Umbilical cord (tissue), 2 donors: ENCODE data around the gene ARID3C. TPM values are rescaled to one million over a fixed set of nuclear protein-coding genes. Genes with fewer than 3 reads are reported as not detected.
"Not testable (repeated sequence)": the region's sequence is repeated elsewhere in the genome, so short reads cannot be mapped to it uniquely, and the experiment has no call there.

Experiments
- DNase-seq: peaks from one replicate; pipeline ENCODE4 v3.0.0-alpha.2; 2015; ENCODE audit warnings: low spot score
- total RNA-seq: library from RNA; depleted of rRNA; stranded (reverse); fragments of >200 nt; gene quantifications from one replicate; pipeline ENCODE4 v1.2.3, GENCODE V29; 2014; ENCODE audit warnings: low replicate concordance; ENCODE audit not compliant: insufficient read depth

ARID3C gene
- total RNA-seq, 1 donor from 2014 or later = not detected

DNA sequence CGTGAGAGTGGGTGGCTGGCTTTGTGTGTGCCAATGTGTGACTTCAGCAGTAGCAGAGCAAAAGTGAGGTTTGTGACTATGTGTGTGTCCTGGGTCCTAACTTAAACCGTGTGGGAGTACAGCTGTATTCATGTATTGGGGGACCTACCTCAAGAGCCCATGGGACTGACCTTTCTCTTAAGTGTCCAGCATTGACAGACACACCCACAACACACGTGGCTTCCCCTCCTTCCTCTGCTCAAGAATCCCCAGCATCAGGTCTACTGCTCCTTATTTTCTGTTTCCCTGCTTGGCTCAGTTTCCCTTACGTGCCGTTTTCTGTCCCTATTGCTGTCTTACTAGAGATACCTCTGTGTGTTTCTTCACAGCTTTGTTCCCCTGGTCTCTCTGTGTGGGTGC is 23.7 kb upstream of the ARID3C start:
- peak; percentile 38 for DNase-seq

DNA sequence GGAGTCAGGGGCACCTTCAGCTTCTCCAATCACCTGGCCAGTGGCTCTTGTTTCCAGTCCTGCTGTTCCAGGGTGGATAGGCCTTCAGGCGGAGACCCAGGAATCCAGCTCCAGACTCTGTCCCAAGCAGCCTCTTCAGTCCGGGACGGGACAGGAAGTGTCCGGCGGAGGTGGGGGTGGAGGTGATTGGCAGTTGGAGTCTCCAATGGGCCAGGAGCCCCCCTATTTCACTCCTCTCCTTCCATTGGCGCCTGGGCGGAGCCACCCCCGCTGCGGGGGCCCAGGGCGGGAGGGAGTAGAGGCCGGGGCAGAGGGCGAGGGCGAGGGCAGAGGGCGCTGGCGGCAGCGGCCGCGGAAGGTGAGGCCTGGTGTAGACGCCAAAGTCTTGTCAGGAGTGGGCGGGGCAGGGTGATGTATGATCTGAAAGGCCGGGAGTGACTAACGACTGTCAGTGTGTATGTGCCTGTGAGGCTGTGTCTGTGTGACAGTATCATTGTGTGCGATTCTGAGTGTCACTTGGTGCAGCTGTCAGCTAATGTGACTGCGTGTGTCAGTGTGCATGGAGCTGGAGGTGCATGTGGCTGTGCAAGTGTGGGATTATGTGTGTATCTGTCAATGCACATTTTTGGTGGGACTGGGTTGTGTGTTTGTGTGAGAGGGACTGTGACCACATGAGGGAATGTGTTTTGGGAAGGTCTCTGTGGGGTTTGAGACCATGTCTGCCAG is 23.2 kb upstream of the ARID3C start, which contains the start of gene IL11RA:
IL11RA (plus strand) TSS at position 310 of the 726 bp plus-strand sequence. CDS start 3,033 bp downstream, outside the sequence.
- peak; percentile 93 for DNase-seq

DNA sequence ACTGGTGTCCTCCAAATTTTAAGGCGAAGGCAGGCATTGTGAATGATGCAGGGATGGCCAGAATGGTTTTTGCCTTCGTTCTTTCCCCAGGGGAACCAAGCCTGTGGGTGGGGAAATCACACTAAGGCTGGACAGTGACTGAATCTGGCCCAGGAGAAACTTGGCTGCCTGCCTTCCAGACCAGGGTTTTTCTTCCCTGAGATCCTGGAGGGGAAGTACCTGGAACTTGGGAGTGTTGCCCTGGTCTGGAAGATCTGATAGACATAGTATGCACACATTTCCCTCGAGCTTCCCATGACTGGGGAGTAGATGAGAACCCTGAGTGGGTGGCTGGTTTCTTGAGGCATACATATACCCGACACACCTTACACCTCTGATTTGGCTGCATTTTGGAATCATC is 22.5 kb upstream of the ARID3C start:
- DNase-seq = peak; percentile 27

DNA sequence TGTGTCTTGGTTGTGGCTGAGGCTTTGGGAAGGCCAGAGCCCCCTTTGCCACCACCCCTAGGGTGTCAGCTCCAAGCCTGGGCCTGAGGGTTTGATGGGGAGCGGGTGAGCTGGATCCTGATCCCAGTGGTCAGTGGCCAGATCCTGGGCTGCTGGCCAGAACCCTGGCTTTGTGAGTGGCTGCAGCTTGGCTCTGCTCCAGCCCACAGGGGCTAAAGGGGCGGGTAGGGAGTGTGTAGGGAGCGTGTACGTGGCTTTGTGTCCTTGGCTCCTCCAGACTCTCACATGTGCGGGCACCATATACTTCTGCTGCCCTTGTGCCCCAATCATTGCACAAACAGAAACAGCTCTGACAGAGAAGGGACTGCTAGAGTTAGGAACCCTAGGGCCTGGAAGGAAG is 21.9 kb upstream of the ARID3C start:
- no peak for DNase-seq

DNA sequence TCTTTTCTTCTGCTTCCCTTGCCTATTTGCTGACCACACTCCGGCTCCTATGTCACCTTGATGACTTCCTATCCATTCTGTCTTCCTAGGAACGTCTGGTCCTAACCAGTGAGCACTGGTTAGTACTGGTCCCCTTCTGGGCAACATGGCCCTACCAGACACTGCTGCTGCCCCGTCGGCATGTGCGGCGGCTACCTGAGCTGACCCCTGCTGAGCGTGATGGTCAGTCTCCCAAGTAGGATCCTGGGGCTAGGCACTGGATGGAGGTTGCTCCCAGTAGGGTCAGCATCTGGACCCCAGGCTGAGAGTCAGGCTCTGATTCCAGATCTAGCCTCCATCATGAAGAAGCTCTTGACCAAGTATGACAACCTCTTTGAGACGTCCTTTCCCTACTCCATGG is 19.8 kb upstream of the ARID3C start:
- no peak for DNase-seq

DNA sequence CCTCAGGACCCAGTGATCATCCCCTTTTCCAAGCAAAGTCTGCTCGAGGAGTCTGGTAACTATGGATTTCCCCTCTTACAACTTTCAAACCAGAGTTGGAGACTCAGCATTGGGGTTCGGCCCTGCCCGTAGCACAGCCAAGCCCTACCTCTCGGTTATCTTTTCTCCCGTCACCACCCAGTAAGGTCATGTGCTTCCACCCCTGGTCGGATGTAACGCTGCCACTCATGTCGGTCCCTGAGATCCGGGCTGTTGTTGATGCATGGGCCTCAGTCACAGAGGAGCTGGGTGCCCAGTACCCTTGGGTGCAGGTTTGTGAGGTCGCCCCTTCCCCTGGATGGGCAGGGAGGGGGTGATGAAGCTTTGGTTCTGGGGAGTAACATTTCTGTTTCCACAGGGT is 18.8 kb upstream of the ARID3C start:
- DNase-seq = no peak

DNA sequence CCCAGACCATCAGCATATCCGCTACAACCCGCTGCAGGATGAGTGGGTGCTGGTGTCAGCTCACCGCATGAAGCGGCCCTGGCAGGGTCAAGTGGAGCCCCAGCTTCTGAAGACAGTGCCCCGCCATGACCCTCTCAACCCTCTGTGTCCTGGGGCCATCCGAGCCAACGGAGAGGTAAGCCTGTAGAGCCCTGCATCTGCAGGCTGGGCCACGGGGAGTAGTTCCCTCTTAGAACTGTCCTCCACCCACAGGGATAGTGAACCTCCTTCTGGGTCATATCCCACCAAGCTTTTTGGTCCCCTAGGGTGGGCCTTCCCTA is 18.2 kb upstream of the ARID3C start:
- no peak for DNase-seq

DNA sequence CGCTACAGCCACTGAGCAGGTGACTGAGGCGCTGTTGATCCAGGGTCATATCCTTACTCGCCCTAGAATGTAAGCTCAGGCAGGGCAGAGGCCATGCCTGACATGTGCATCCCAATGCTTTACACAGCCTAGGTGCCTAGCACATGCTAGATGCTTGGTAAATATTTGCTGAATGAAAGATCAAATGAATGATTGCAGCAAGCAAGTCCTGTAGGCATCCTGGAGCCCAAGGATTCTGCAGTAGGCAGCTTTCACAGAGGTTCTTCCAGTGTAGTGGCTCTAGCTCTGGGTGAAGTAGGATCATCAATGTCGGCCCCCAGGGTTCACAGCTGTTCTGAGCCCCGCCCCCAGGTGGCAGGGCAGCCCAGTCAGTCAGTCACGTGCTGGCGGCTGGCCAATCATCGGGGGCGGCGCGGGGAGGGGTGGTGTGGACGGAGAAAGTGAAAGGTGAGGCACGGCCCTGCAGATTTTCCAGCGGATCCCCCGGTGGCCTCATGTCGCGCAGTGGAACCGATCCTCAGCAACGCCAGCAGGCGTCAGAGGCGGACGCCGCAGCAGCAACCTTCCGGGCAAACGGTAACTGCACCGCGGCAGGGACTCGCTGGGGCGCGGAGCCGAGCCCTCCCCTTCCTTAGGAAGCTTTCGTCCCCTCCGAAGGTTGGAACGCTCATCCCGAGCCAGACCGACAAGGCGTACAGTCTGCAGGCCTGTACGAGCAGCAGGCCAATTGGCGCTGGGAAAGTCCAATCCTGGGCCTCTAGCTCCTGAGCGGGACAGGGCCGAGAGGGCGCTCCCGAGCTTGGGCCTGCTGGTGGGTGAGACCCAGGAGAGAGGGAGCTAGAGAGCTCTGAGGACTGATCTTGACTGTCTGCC is 17.6 kb upstream of the ARID3C start, which contains the start of gene GALT:
GALT (plus strand) TSS at position 465 of the 873 bp plus-strand sequence; CDS start at position 495, 30 bp downstream.
- peak; percentile 93 for DNase-seq

DNA sequence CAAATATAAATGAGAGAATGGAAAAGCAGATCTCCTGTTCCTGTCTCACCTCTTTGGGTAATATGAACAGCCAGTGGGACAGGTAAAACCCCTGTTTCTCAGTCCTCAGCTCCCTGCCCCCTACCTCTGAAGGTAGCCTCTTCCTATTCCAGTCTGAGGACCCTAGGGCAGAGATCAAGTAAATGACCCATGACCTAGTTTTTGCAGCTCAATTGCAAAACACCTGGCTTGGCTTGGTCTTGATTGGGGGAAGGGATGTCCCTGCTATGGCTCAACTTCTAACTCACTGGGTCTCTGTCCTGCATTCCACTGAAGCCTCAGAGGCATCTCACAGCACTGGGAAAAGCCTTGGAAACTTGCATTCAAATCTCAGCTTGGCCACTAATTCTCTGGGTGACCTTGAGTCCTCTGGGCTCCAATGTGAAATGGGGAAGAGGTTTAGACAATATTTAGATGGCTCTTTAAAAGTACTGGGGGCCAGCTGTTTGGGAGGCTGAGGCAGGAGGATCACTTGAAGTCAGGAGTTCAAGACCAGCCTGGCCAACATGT is 16.0 kb upstream of the ARID3C start:
- no peak for DNase-seq

DNA sequence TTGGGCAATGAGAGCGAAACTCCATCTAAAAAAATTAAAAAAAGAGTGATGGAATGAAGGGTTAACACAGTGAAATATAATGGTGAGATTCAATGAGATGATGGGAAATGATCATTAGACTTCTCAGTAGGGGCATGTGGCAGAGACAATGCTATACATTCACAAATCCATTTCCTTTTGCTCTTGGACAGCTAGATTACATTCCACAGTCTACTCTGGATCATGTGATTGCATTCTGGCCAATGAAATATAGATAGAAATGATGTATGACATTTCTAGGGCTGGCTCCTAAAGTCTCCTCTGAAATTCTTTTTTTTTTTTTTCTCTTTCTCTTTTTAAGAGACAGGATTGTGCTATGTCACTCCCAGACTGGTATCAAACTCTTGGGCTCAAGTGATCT is 13.8 kb upstream of the ARID3C start:
- no peak for DNase-seq

DNA sequence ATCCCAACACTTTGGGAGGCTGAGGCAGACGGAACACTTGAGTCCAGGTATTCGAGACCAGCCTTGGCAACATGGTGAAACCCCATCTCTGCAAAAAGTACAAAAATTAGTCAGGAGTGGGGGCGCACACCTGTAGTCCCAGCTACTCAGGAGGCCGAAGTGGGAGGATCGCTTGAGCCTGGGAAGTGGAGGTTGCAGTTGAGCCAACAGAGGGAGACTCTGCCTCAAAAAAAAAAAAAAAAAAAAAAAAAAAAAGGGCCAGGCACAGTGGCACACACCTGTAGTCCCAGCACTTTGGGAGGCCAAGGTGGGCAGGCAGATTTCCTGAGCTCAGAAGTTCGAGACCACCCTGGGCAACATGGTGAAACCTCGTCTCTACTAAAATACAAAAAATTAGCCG is 10.5 kb upstream of the ARID3C start:
- not testable (repeated sequence) for DNase-seq

DNA sequence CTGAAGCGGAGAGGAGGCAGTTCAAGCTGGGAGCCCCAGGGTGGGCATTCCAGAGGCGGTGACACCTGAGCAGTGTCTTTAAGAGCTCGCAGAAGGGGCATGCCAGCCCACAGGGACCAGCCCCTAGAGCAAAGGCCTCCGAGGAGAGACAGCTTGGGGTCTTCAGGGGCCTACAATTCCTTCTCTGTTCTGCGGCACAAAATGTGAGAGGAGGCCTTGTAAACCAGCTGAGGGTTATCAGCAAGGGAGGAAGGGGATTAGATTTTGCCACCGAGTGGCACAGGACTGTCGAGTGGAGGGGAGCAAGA is 9.2 kb upstream of the ARID3C start:
- DNase-seq = no peak

DNA sequence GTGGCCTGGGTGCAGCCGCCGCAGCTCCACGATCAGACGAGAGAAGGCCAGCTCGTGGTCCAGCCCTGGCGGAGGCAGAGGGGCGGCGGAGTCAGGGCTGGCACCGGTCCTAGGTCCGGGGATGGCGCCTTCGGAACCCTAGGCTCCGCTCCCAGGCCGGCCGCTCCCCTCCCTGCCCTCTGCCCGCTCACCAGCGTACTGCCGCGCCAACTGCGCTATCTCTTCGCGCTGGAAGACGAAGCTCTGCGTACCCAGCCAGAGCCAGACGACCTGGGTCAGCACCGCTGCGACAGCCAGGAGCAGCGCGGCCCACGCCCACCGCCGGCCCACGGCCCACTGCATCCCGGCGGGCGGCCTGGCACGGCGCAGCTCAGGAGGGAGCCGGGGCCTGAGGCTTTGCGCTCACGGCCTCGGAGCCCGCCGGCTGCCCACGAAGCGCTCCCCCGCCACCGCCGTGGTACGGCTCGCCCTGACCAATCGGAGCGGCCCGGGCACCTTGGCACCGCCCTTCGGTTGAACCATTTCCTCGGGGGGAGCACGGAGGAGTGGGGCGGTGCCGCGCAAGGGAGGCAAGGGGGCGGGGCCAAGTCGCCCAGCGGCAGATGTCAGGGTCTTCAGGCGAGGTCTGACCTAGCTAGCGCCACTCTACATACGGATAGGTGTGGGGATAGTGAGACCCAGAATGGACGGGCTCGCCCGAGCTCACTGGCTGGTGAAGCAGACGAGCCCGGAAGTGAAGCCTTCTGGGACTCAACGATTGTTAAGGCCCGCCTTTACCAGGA is 8.7 kb upstream of the ARID3C start, which contains the start of gene SIGMAR1:
SIGMAR1 (minus strand) TSS at position 432 of the 782 bp plus-strand sequence; CDS start at position 342, 90 bp downstream.
- DNase-seq = peak; percentile 96

DNA sequence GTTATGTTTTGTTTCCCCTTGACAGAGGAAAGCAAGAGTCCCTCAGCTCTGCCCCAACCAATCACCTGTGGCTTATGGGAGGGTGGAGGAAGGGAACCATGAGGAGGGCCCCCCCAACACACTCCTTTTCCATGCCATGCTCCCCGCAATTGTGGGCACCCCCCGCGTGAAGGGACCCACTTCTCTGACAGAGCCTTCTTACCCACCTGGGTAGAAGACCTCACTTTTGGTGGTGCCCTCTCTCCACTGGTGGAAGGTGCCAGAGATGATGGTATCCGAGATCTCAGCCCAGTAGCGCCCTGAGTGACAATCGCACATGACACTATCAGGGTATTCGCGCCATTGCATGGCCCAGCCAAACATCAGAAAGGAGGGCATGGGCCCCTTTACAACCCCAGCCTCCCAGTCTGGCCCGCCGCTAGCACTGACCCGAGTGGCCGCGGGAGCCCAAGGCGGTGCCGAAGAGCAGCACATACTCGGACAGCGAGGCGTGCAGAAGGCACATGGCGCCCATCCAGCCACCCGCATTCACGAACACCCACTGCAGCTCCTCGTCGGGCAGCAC is 8.0 kb upstream of the ARID3C start:
- DNase-seq = no peak

DNA sequence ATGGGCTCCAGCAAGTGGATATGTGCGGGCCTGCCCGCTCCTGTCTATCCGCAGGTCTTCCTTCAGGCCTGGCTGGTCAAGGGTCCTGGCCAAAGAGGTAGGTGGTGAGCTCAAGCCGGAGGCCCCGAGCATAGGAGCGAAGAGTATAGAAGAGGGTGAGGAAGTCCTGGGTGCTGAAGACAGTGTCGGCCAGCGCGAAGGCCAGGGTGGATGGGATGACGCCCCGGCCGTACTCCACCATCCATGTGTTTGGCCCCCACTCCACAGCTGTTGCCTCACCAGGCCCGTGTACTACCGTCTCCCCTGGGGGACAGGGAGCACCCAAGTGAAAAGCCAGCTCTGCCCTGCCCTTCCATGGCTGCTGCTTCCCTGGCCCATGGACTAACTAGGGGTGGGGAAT is 6.7 kb upstream of the ARID3C start:
- no peak for DNase-seq

DNA sequence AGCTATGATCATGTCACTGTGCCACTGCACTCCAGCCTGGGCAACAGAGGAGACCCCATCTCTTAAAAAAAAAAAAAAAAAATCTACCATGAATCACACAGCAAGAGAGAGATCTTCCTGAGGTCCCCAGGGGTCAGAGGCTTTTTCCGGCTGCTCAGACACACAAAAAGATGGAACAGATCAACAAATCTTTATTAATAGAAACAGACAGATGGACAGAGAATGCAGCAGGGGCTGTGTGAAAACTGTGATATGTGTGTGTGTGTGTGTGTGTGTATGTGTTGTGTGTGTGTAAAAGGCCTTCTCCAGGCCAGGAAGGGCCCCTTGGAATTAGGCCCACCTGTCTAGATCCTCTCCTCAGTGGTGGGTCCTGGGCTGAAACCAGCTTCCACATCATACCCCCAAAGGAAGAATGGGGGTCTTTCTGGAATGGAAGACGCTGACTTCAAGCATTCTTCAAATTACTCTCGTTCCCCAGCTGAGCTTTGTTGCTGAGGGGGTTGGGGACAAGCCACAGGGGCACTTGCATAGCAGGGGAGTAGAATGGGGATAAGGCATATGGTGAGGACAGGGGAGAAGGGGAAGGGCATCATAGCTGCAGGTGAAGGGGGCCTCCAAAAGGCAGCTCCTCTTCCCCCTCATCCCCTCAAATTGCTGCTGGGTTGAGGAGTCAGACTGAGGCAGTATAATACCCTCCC is 5.8 kb upstream of the ARID3C start:
- DNase-seq = no peak

DNA sequence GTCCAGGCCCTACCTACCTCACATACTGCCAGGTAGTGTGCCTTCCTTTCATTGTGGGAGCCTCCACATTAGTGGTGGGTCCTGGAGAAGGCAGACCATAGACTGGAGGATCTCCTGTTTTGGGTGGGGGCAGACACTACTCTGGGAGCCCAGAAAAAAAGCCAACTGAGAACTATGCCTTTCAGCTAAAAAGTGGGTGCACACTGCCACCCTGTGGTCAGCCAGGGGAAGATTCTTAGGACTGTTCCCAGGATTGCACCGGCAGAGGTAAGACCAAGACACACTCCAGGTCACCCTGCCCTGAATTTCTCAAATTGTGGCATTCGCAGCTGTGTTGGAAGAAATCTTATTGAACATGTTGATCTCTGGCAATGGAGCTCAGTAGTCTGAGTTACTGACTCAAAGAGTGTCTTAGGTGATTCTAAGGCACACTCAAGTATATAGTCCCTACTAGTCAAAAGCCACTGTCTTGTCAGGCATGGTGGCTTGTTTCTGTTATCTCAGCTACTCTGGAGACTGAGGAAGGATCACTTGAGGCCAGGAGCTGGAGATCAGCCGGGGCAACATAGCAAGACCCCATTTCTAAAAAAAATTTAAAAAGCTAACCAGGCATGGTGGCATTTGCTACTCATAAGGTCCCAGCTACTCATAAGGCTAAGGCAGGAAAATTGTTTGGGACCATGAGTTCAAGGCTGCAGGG is 5.1 kb upstream of the ARID3C start:
- peak; percentile 71 for DNase-seq

DNA sequence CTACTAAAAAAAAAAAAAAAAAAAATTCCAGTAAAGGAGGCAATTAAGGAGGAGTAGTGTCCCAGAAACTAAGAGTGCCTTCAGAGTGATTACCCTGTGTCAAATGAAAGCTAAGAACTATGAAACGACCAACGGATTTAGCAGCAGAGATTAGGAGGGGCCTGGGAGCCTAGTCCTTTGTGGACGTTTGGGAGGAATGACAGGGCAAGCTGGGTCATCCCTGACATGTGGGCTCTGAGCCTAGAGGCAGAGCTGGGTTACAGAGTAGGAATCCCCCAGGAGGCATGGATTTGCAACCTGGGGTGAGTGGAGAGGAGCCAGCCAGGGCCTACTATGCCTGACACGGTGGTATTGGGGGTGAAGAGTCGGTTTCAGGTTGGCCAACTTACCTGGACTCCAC is 4.3 kb upstream of the ARID3C start:
- no peak for DNase-seq

DNA sequence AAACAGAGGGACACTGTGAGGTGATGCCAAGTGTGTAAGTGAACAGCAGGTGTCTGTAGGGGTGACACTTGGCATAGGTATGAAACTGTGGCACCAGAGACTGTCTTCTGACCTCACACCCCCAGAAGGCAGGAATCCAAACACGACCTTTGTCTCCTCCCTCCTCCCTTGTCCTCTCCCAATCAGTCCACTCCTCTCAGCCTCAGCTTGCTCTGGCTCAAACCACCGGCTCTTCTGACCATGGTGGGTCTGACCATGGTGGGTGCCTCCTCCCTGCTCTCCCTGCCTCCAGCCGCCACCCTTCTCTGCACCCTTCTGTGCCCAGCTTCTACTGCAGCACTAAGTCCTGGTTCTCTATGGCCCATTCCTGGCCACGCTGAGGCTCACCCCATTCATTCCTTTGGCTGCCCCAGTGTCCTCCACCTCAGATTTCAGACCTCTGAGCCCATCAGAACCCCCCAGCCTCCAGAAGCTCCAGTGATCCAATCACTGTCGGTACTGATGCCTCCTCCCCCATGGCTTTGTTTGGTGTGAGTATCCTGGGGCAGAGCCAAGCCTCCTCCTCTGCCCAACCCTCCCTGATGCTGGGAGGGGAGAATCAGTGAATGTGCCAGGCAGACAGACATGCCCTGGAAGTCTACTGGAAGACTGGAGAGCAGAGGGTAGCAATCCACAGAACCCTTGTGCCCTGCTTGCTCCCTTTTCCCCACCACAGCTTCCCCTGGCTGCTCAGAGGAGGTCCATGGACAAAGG is 1.7 kb upstream of the ARID3C start:
- no peak for DNase-seq

DNA sequence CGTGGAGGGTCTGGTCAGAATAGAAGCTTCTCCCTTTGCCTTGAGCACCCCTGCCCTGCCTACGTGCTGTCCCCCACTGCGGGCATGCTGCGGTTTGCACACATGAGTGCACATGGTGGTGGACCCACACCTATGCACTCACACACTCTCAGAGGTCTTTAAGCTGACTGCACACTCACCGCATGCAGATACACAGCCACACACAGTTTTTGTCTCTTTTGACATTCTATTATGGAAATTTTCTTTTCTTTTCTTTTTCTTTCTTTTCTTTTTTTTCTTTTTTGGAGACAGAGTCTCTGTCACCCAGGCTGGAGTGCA is 584 bp upstream of the ARID3C start:
- DNase-seq = no peak
